Umbilical cord (tissue), 2 donors: ENCODE data around the gene KPNB1. TPM values are rescaled to one million over a fixed set of nuclear protein-coding genes. Genes with fewer than 3 reads are reported as not detected.
"Not testable (repeated sequence)": the region's sequence is repeated elsewhere in the genome, so short reads cannot be mapped to it uniquely, and the experiment has no call there.

Experiments used
- DNase-seq: peaks from one replicate; pipeline ENCODE4 v3.0.0-alpha.2; 2015; ENCODE audit warnings: low spot score
- total RNA-seq: library from RNA; depleted of rRNA; stranded (reverse); fragments of >200 nt; gene quantifications from one replicate; pipeline ENCODE4 v1.2.3, GENCODE V29; 2014; ENCODE audit warnings: low replicate concordance; ENCODE audit not compliant: insufficient read depth

KPNB1 gene
- total RNA-seq, 1 donor from 2014 or later = 163 TPM

- DNase-seq = no peak
These were observed 26.9 kb downstream of the KPNB1 start for GRCh38 chr17:47676510-47677165.

- DNase-seq = no peak
These were observed 28.5 kb downstream of the KPNB1 start for GRCh38 chr17:47678196-47678595.

GRCh38 chr17:47682138-47682537 lies 32.4 kb downstream of the KPNB1 start:
- no peak for DNase-seq

- DNase-seq = not testable (repeated sequence)
These were observed 33.0 kb downstream of the KPNB1 start for GRCh38 chr17:47682727-47683126.

GRCh38 chr17:47684025-47684424 lies 34.3 kb downstream of the KPNB1 start:
- DNase-seq = no peak

- no peak for DNase-seq
These were observed 34.9 kb downstream of the KPNB1 start for GRCh38 chr17:47684535-47685193.

GRCh38 chr17:47685556-47686275 lies 36.0 kb downstream of the KPNB1 start:
- DNase-seq = no peak

- no peak for DNase-seq
These were observed 36.5 kb downstream of the KPNB1 start for GRCh38 chr17:47686276-47686635.

GRCh38 chr17:47686664-47687327 lies 37.1 kb downstream of the KPNB1 start:
- no peak for DNase-seq

- no peak for DNase-seq
These were observed 37.6 kb downstream of the KPNB1 start for GRCh38 chr17:47687328-47687690.

- no peak for DNase-seq
These were observed 38.0 kb downstream of the KPNB1 start for GRCh38 chr17:47687748-47688147.

GRCh38 chr17:47690121-47690520 lies 40.4 kb downstream of the KPNB1 start:
- DNase-seq = no peak

GRCh38 chr17:47692137-47692894 lies 42.6 kb downstream of the KPNB1 start:
- no peak for DNase-seq

GRCh38 chr17:47692895-47693730 lies 43.4 kb downstream of the KPNB1 start:
- no peak for DNase-seq

- peak; percentile 88 for DNase-seq
These were observed 44.2 kb downstream of the KPNB1 start, which contains the start of gene TBKBP1 for GRCh38 chr17:47693731-47694580. TBKBP1 (plus strand) TSS chr17:47694161; CDS start chr17:47696113, 1,952 bp downstream.

- DNase-seq = peak; percentile 78
These were observed 45.1 kb downstream of the KPNB1 start for GRCh38 chr17:47694581-47695428.

- DNase-seq = peak; percentile 89
These were observed 46.0 kb downstream of the KPNB1 start for GRCh38 chr17:47695429-47696376.
